Measurements from ENCODE around the gene PRKN. TPM values are rescaled to one million over a fixed set of nuclear protein-coding genes. Genes with fewer than 3 reads are reported as not detected.

The PRKN gene
- total RNA-seq, 1 donor from 2014 or later: 25.5 TPM

- intact Hi-C loops (cut with micrococcal nuclease): no loop called here
- no peak for DNase-seq
- Histone ChIP-seq H3K9me3 (replicated peaks) (no peaks in the 10 kb centered on the region), H3K36me3 (no peaks in the 10 kb centered on the region), H3K4me3 (no peak overlapping the region), H3K27ac (replicated peaks) (no peak overlapping the region), H3K4me1 (peaks cover 5% of the 10 kb centered on the region), H3K27me3 (ENCODE audit: low read depth) (no peaks in the 10 kb centered on the region)
- TF ChIP-seq CTCF (IDR thresholded peaks at IDR 0.05; ENCODE audit: borderline replicate concordance): no peak
These were observed 471.2 kb downstream of the PRKN start for GRCh38 chr6:162256361-162256760.

- Histone ChIP-seq H3K36me3 (no peaks in the 10 kb centered on the region), H3K4me1 (no peaks in the 10 kb centered on the region), H3K27ac (replicated peaks) (no peak overlapping the region), H3K4me3 (no peak overlapping the region), H3K27me3 (ENCODE audit: low read depth) (no peaks in the 10 kb centered on the region), H3K9me3 (replicated peaks) (no peaks in the 10 kb centered on the region)
- DNase-seq: no peak
- intact Hi-C loops (cut with micrococcal nuclease): no loop called here
- no peak for TF ChIP-seq CTCF (IDR thresholded peaks at IDR 0.05; ENCODE audit: borderline replicate concordance)
These were observed 476.3 kb downstream of the PRKN start for GRCh38 chr6:162251257-162251656.

- H3K4me3 ChIP-seq: no peak overlapping the region
- TF ChIP-seq CTCF (IDR thresholded peaks at IDR 0.05; ENCODE audit: borderline replicate concordance): no peak
- no peaks in the 10 kb centered on the region for H3K9me3 ChIP-seq (replicated peaks)
- no peaks in the 10 kb centered on the region for H3K27me3 ChIP-seq (ENCODE audit: low read depth)
- H3K27ac ChIP-seq (replicated peaks): no peak overlapping the region
- no peak for DNase-seq
- no peaks in the 10 kb centered on the region for H3K4me1 ChIP-seq
- intact Hi-C loops (cut with micrococcal nuclease): no loop called here
- no peaks in the 10 kb centered on the region for H3K36me3 ChIP-seq
These were observed 477.5 kb downstream of the PRKN start for GRCh38 chr6:162249907-162250642.

- no peak overlapping the region for H3K27ac ChIP-seq (replicated peaks)
- no peak for DNase-seq
- intact Hi-C loops (cut with micrococcal nuclease): no loop called here
- H3K9me3 ChIP-seq (replicated peaks): no peaks in the 10 kb centered on the region
- no peak for TF ChIP-seq CTCF (IDR thresholded peaks at IDR 0.05; ENCODE audit: borderline replicate concordance)
- H3K27me3 ChIP-seq (ENCODE audit: low read depth): no peaks in the 10 kb centered on the region
- H3K4me1 ChIP-seq: no peaks in the 10 kb centered on the region
- no peak overlapping the region for H3K4me3 ChIP-seq
- H3K36me3 ChIP-seq: no peaks in the 10 kb centered on the region
These were observed 481.6 kb downstream of the PRKN start for GRCh38 chr6:162245830-162246420.

- TF ChIP-seq CTCF (IDR thresholded peaks at IDR 0.05; ENCODE audit: borderline replicate concordance): no peak
- no peaks in the 10 kb centered on the region for H3K36me3 ChIP-seq
- no peaks in the 10 kb centered on the region for H3K4me1 ChIP-seq
- DNase-seq: no peak
- no peaks in the 10 kb centered on the region for H3K27me3 ChIP-seq (ENCODE audit: low read depth)
- H3K27ac ChIP-seq (replicated peaks): no peak overlapping the region
- intact Hi-C loops (cut with micrococcal nuclease): no loop called here
- H3K9me3 ChIP-seq (replicated peaks): no peaks in the 10 kb centered on the region
- H3K4me3 ChIP-seq: no peak overlapping the region
These were observed 483.5 kb downstream of the PRKN start for GRCh38 chr6:162244031-162244430.
